ENCODE data around the gene CFAP97D1.

Gene CFAP97D1

GRCh38 chr17:43769426-43769825 lies 10.8 kb upstream of the CFAP97D1 start:
- H3K9me3 ChIP-seq (ENCODE audit: insufficient read depth, low read depth, low read length), result no peaks in the 10 kb centered on the region
- H3K4me3 ChIP-seq (ENCODE audit: low read length, poor library complexity, severe bottlenecking), result no peak overlapping the region
- no peaks in the 10 kb centered on the region for H3K27me3 ChIP-seq (ENCODE audit: insufficient read depth, low read length, poor library complexity, severe bottlenecking)
- no peak overlapping the region for H2AFZ ChIP-seq (ENCODE audit: low read length)
- H3F3A ChIP-seq (ENCODE audit: low read depth), result no peaks in the 10 kb centered on the region
- H3K4me1 ChIP-seq (ENCODE audit: insufficient read depth, low read length, poor library complexity, severe bottlenecking), result no peaks in the 10 kb centered on the region
- no peaks in the 10 kb centered on the region for H3K9me2 ChIP-seq (replicated peaks; ENCODE audit: low read depth, low read length)
- TF ChIP-seq EZH2phosphoT487 (IDR thresholded peaks at IDR 0.05; ENCODE audit: borderline replicate concordance) (no peak), CTCF (conservative IDR thresholded peaks at IDR 0.05; ENCODE audit: low read length) (no peak)
- no peaks in the 10 kb centered on the region for H3K36me3 ChIP-seq (ENCODE audit: insufficient read depth, low read length)
- H4K20me1 ChIP-seq (ENCODE audit: insufficient read depth, low read length, poor library complexity, severe bottlenecking), result no peaks in the 10 kb centered on the region
- no peak overlapping the region for H3K9ac ChIP-seq (ENCODE audit: low read depth, low read length, poor library complexity, severe bottlenecking)
- no peaks in the 10 kb centered on the region for H3K79me2 ChIP-seq (ENCODE audit: insufficient read depth, low read length)
- no peak overlapping the region for H3K4me2 ChIP-seq (ENCODE audit: low read depth, low read length, poor library complexity, severe bottlenecking)

- no peaks in the 10 kb centered on the region for H4K20me1 ChIP-seq (ENCODE audit: insufficient read depth, low read length, poor library complexity, severe bottlenecking)
- H3K9ac ChIP-seq (ENCODE audit: low read depth, low read length, poor library complexity, severe bottlenecking), result no peak overlapping the region
- no peaks in the 10 kb centered on the region for H3K27me3 ChIP-seq (ENCODE audit: insufficient read depth, low read length, poor library complexity, severe bottlenecking)
- no peak overlapping the region for H3K4me2 ChIP-seq (ENCODE audit: low read depth, low read length, poor library complexity, severe bottlenecking)
- no peaks in the 10 kb centered on the region for H3K9me3 ChIP-seq (ENCODE audit: insufficient read depth, low read depth, low read length)
- no peaks in the 10 kb centered on the region for H3K4me1 ChIP-seq (ENCODE audit: insufficient read depth, low read length, poor library complexity, severe bottlenecking)
- H3K79me2 ChIP-seq (ENCODE audit: insufficient read depth, low read length), result no peaks in the 10 kb centered on the region
- H3F3A ChIP-seq (ENCODE audit: low read depth), result no peaks in the 10 kb centered on the region
- H3K4me3 ChIP-seq (ENCODE audit: low read length, poor library complexity, severe bottlenecking), result no peak overlapping the region
- H3K36me3 ChIP-seq (ENCODE audit: insufficient read depth, low read length), result no peaks in the 10 kb centered on the region
- H3K9me2 ChIP-seq (replicated peaks; ENCODE audit: low read depth, low read length), result no peaks in the 10 kb centered on the region
- no peak overlapping the region for H2AFZ ChIP-seq (ENCODE audit: low read length)
- TF ChIP-seq EZH2phosphoT487 (IDR thresholded peaks at IDR 0.05; ENCODE audit: borderline replicate concordance), result no peak
- TF ChIP-seq CTCF (conservative IDR thresholded peaks at IDR 0.05; ENCODE audit: low read length), result no peak
Measured at GRCh38 chr17:43769859-43770258, 10.4 kb upstream of the CFAP97D1 start.

GRCh38 chr17:43770957-43771356 lies 9.3 kb upstream of the CFAP97D1 start:
- Histone ChIP-seq H3K36me3 (ENCODE audit: insufficient read depth, low read length) (no peaks in the 10 kb centered on the region), H3K4me2 (ENCODE audit: low read depth, low read length, poor library complexity, severe bottlenecking) (no peak overlapping the region), H3K27me3 (ENCODE audit: insufficient read depth, low read length, poor library complexity, severe bottlenecking) (no peaks in the 10 kb centered on the region), H3F3A (ENCODE audit: low read depth) (no peaks in the 10 kb centered on the region), H3K4me1 (ENCODE audit: insufficient read depth, low read length, poor library complexity, severe bottlenecking) (no peaks in the 10 kb centered on the region), H3K9me2 (replicated peaks; ENCODE audit: low read depth, low read length) (no peaks in the 10 kb centered on the region), H4K20me1 (ENCODE audit: insufficient read depth, low read length, poor library complexity, severe bottlenecking) (no peaks in the 10 kb centered on the region), H3K9me3 (ENCODE audit: insufficient read depth, low read depth, low read length) (no peaks in the 10 kb centered on the region), H2AFZ (ENCODE audit: low read length) (no peak overlapping the region), H3K4me3 (ENCODE audit: low read length, poor library complexity, severe bottlenecking) (no peak overlapping the region), H3K9ac (ENCODE audit: low read depth, low read length, poor library complexity, severe bottlenecking) (no peak overlapping the region), H3K79me2 (ENCODE audit: insufficient read depth, low read length) (no peaks in the 10 kb centered on the region)
- TF ChIP-seq CTCF (conservative IDR thresholded peaks at IDR 0.05; ENCODE audit: low read length), result no peak

All from Loucy (cell line).